HEK293 (cell line): ENCODE data around the gene TMEM135.

Source experiments
- CTCF ChIP-seq: fragments of 450-650 bp; formaldehyde crosslinking; IDR thresholded peaks from 2 replicates; pipeline ENCODE4 v1.5.1; 2016; ENCODE audit warnings: missing biosample characterization, missing genetic modification characterization
- KLF17 ChIP-seq: fragments of 450-650 bp; formaldehyde crosslinking; IDR thresholded peaks from 2 replicates; pipeline ENCODE4 v1.5.1; 2016; ENCODE audit warnings: missing biosample characterization, missing genetic modification characterization
- PBX3 ChIP-seq: sonication (generic); formaldehyde crosslinking; IDR thresholded peaks from 2 replicates; pipeline ENCODE4 v1.8.1; 2022; ENCODE audit warnings: mild to moderate bottlenecking, moderate library complexity, missing genetic modification reagents
- SP3 ChIP-seq: fragments of 450-650 bp; formaldehyde crosslinking; IDR thresholded peaks from 2 replicates; pipeline ENCODE4 v1.5.1; 2016; ENCODE audit warnings: missing biosample characterization, missing genetic modification characterization
- ZBTB49 ChIP-seq: fragments of 450-650 bp; formaldehyde crosslinking; IDR thresholded peaks from 2 replicates; pipeline ENCODE4 v1.5.1; 2016; ENCODE audit warnings: missing biosample characterization, missing genetic modification characterization, low read depth
- ZNF132 ChIP-seq: fragments of 450-650 bp; formaldehyde crosslinking; IDR thresholded peaks from 2 replicates; pipeline ENCODE4 v1.5.1; 2017; ENCODE audit warnings: missing biosample characterization, missing genetic modification characterization, borderline replicate concordance
- ZNF148 ChIP-seq: fragments of 450-650 bp; formaldehyde crosslinking; IDR thresholded peaks from 2 replicates; pipeline ENCODE4 v1.5.0; 2017; ENCODE audit warnings: missing biosample characterization, missing genetic modification characterization, borderline replicate concordance
- ZNF175 ChIP-seq: fragments of 450-650 bp; formaldehyde crosslinking; IDR thresholded peaks from 2 replicates; pipeline ENCODE4 v1.5.1; 2016; ENCODE audit warnings: missing biosample characterization, missing genetic modification characterization
- ZNF548 ChIP-seq: fragments of 450-650 bp; formaldehyde crosslinking; IDR thresholded peaks from 2 replicates; pipeline ENCODE4 v1.5.1; 2016; ENCODE audit warnings: missing biosample characterization, missing genetic modification characterization
- ZNF660 ChIP-seq: fragments of 450-650 bp; IDR thresholded peaks from 2 replicates; pipeline ENCODE4 v1.5.1; 2018; ENCODE audit warnings: missing biosample characterization, mild to moderate bottlenecking, missing genetic modification characterization
- ZSCAN16 ChIP-seq: fragments of 450-650 bp; formaldehyde crosslinking; IDR thresholded peaks from 2 replicates; pipeline ENCODE4 v1.5.1; 2016; ENCODE audit warnings: missing biosample characterization, missing genetic modification characterization

- TF ChIP-seq ZSCAN16 (tag by site-specific recombination) (no peak), ZNF148 (tag by site-specific recombination) (no peak), ZNF548 (tag by site-specific recombination) (no peak), ZNF132 (no peak), ZNF660 (no peak), CTCF (tag by site-specific recombination) (no peak), ZBTB49 (no peak), SP3 (tag by site-specific recombination) (no peak), KLF17 (no peak), ZNF175 (tag by site-specific recombination) (no peak), PBX3 (no peak)
These were observed 316.1 kb downstream of the TMEM135 start for GRCh38 chr11:87353771-87354345.
